ENCODE measurements around the gene SLC6A18.

DNA sequence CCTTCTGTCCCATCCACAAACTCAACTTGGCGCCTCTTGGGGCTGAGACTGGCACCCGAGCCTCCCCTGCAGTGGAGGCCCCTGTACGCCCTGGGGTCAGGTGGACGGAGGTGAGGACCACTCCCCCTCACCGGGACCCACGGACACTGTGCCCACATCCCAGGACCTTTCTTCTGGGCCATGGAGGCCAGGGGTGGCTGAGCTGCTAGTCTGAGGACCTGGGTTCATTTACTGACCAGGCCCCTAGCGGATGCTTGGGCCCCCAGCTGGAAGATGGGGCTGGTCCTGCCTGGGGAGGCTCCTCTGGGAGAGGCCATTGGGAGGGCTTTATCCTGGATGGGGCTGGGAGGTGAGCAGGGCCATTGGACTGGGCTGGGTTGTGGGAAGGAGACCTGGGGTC is 40.7 kb upstream of the SLC6A18 start:
- TF ChIP-seq, protein P1, sequence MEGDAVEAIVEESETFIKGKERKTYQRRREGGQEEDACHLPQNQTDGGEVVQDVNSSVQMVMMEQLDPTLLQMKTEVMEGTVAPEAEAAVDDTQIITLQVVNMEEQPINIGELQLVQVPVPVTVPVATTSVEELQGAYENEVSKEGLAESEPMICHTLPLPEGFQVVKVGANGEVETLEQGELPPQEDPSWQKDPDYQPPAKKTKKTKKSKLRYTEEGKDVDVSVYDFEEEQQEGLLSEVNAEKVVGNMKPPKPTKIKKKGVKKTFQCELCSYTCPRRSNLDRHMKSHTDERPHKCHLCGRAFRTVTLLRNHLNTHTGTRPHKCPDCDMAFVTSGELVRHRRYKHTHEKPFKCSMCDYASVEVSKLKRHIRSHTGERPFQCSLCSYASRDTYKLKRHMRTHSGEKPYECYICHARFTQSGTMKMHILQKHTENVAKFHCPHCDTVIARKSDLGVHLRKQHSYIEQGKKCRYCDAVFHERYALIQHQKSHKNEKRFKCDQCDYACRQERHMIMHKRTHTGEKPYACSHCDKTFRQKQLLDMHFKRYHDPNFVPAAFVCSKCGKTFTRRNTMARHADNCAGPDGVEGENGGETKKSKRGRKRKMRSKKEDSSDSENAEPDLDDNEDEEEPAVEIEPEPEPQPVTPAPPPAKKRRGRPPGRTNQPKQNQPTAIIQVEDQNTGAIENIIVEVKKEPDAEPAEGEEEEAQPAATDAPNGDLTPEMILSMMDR (IDR thresholded peaks at IDR 0.05; ENCODE audit: low read depth, low read length) = no peak
- no peak for TF ChIP-seq EZH2phosphoT487 (IDR thresholded peaks at IDR 0.05; ENCODE audit: low read depth)

Data from OCI-LY3 (cell line).